ENCODE results near the gene CEP20.
"Not testable (repeated sequence)": the region's sequence is repeated elsewhere in the genome, so short reads cannot be mapped to it uniquely, and the experiment has no call there.

Gene CEP20

DNA sequence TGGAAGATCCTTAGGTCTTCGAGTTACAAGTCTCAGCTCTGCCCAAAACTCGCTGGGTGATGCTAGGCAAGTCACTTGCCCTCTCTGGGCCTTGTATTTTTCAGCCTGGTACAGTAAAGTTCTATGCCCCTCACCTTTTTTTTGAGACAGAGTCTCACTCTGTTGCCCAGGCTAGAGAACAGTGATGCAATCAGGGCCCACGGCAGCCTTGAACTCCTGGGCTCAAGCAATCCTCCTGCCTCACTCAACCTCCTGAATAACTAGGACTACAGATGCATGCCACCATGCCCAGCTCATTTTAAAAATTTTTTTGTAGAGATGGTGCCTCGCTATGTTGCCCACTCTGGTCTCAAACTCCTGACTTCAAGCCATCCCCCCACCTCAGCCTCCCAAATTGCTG lies 35.4 kb downstream of the CEP20 start:
- Histone ChIP-seq H2AFZ (ENCODE audit: low read depth) (no peak overlapping the region), H3K27me3 (ENCODE audit: insufficient read depth, low read depth) (peaks cover 16% of the 10 kb centered on the region; the same call in 1 of the 2 replicates), H3K79me2 (ENCODE audit: insufficient read depth, low read depth) (no peaks in the 10 kb centered on the region), H3K36me3 (ENCODE audit: insufficient read depth) (no peaks in the 10 kb centered on the region), H4K20me1 (ENCODE audit: insufficient read depth) (no peaks in the 10 kb centered on the region), H3K4me1 (ENCODE audit: low read depth, poor library complexity, severe bottlenecking) (peaks cover 29% of the 10 kb centered on the region), H3K27ac (no peak overlapping the region), H3K4me3 (IDR thresholded peaks at IDR 0.05; ENCODE audit: insufficient read depth, low read depth, low read length) (no peak overlapping the region), H3K9ac (no peak overlapping the region), H3K4me2 (no peak overlapping the region)
- TF ChIP-seq, protein P1, sequence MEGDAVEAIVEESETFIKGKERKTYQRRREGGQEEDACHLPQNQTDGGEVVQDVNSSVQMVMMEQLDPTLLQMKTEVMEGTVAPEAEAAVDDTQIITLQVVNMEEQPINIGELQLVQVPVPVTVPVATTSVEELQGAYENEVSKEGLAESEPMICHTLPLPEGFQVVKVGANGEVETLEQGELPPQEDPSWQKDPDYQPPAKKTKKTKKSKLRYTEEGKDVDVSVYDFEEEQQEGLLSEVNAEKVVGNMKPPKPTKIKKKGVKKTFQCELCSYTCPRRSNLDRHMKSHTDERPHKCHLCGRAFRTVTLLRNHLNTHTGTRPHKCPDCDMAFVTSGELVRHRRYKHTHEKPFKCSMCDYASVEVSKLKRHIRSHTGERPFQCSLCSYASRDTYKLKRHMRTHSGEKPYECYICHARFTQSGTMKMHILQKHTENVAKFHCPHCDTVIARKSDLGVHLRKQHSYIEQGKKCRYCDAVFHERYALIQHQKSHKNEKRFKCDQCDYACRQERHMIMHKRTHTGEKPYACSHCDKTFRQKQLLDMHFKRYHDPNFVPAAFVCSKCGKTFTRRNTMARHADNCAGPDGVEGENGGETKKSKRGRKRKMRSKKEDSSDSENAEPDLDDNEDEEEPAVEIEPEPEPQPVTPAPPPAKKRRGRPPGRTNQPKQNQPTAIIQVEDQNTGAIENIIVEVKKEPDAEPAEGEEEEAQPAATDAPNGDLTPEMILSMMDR (conservative IDR thresholded peaks at IDR 0.05; ENCODE audit: low read depth, low read length): no peak

DNA sequence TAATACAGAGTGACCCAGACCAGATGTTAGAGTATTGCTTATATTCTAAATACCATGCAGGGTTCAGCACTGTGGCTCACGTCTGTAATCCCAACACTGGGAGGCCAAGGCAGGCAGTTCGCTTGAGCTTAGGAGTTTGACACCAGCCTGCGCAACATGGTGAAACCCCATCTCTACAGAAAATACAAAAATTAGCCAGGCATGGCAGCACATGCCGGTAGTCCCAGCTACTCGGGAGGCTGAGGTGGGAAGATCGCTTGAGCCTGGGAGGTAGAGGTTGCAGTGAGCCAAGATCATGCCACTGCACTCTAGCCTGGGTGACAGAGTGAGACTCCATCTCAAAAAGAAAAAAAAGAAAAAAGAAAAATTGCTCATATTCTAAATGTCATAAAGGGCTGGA lies 37.8 kb downstream of the CEP20 start:
- not testable (repeated sequence) for H3K27me3 ChIP-seq (ENCODE audit: insufficient read depth, low read depth); H3K27ac ChIP-seq; H3K36me3 ChIP-seq (ENCODE audit: insufficient read depth); H3K4me2 ChIP-seq; H3K4me1 ChIP-seq (ENCODE audit: low read depth, poor library complexity, severe bottlenecking); H2AFZ ChIP-seq (ENCODE audit: low read depth); H4K20me1 ChIP-seq (ENCODE audit: insufficient read depth); H3K4me3 ChIP-seq (IDR thresholded peaks at IDR 0.05; ENCODE audit: insufficient read depth, low read depth, low read length); H3K79me2 ChIP-seq (ENCODE audit: insufficient read depth, low read depth); H3K9ac ChIP-seq

DNA sequence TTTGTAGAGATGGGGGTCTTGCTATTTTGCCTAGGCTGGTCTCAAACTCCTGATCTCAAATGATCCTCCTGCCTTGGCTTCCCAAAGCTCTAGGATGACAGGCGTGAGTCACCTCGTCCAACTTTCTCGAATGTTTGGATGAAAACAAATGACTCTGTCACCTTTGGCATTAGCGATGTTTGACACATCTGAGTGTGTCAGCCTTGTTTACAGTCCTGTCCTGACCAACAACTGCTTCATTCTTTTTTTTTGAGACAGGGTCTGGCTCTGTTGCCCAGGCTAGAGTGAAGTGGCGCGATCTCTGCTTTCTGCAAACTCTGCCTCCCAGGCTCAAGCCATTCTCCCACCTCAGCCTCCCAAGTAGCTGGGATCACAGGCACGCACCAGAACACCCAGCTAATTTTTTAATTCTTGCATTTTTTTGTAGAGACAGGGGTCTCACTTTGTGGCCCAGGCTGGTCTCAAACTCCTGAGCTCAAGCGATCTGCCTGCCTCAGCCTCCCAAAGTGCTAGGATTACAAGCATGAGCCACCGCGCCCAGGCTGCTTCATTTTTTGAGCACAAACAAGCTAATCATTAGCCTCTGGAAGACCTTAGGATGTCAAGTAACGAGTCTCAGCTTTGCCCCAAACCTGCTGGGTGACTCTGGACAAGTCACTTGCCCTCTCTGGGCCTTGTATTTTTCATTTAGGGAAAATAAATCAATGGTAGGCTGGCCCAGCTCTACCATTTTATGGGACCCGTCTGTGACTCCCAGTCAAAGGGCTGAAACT lies 39.0 kb downstream of the CEP20 start:
- Histone ChIP-seq H3K4me2 (no peak overlapping the region), H3K79me2 (ENCODE audit: insufficient read depth, low read depth) (no peaks in the 10 kb centered on the region), H3K27me3 (ENCODE audit: insufficient read depth, low read depth) (no peaks in the 10 kb centered on the region), H2AFZ (ENCODE audit: low read depth) (no peak overlapping the region), H3K4me1 (ENCODE audit: low read depth, poor library complexity, severe bottlenecking) (no peaks in the 10 kb centered on the region), H3K36me3 (ENCODE audit: insufficient read depth) (no peaks in the 10 kb centered on the region), H3K9ac (no peak overlapping the region), H3K4me3 (IDR thresholded peaks at IDR 0.05; ENCODE audit: insufficient read depth, low read depth, low read length) (no peak overlapping the region), H3K27ac (no peak overlapping the region), H4K20me1 (ENCODE audit: insufficient read depth) (no peaks in the 10 kb centered on the region)
- TF ChIP-seq, protein P1 (conservative IDR thresholded peaks at IDR 0.05; ENCODE audit: low read depth, low read length): no peak

DNA sequence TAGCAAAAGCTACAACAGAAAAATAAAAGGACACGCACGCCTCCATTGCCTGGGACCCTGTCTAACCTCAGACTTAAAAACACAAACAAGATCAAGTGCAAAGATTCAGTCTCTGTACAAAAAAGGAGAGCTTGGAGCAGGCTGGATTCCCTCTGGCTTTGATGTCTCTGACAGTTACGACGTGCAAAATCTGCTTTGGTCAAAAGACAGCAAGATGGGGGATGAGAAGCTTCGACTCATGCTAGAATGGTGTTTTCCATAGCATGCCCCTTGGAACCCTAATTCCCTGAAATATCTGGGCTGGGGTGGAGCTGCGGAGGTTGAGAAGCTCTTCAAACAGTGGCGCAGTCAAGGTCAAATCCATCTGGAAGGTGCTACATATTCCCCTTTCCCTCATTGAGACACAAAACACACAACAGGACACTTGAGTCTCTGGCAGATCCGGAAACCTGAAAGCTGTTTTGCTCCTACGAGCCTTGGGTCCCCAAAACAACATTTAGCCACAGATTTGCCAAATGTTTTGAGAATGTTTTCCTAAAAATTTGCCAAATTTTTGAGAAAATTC lies 40.7 kb downstream of the CEP20 start:
- H3K4me2 ChIP-seq: no peak overlapping the region
- no peak overlapping the region for H3K9ac ChIP-seq
- no peak overlapping the region for H3K27ac ChIP-seq

More for the DNA sequence above, 40.7 kb downstream of the CEP20 start:
- Histone ChIP-seq H4K20me1 (ENCODE audit: insufficient read depth) (no peaks in the 10 kb centered on the region), H3K4me1 (ENCODE audit: low read depth, poor library complexity, severe bottlenecking) (no peaks in the 10 kb centered on the region), H3K27me3 (ENCODE audit: insufficient read depth, low read depth) (no peaks in the 10 kb centered on the region), H3K36me3 (ENCODE audit: insufficient read depth) (no peaks in the 10 kb centered on the region), H3K79me2 (ENCODE audit: insufficient read depth, low read depth) (no peaks in the 10 kb centered on the region), H3K4me3 (IDR thresholded peaks at IDR 0.05; ENCODE audit: insufficient read depth, low read depth, low read length) (no peak overlapping the region), H2AFZ (ENCODE audit: low read depth) (no peak overlapping the region)
- TF ChIP-seq, protein P1 (conservative IDR thresholded peaks at IDR 0.05; ENCODE audit: low read depth, low read length): no peak
